HepG2 (cell line): ENCODE results near the gene GGA1. TPM values are rescaled to one million over a fixed set of nuclear protein-coding genes. Genes with fewer than 3 reads are reported as not detected.

ENCODE experiments used
- AGO2 ChIP-seq: fragments of 200-400 bp; formaldehyde crosslinking; optimal IDR thresholded peaks from 2 replicates; pipeline ENCODE3; 2017; ENCODE audit warnings: mild to moderate bottlenecking, low read depth, low read length, moderate library complexity
- BORCS8-MEF2B ChIP-seq: sonication (generic); formaldehyde crosslinking; IDR thresholded peaks from 2 replicates; pipeline ENCODE4 v1.8.0; 2022; ENCODE audit warnings: mild to moderate bottlenecking, missing genetic modification reagents
- CREB1 ChIP-seq, 2 experiments: fragments of 450-650 bp in 1 of 2; IDR thresholded peaks; 2 replicates each; pipeline ENCODE4 v1.6.1; 2016 to 2017; ENCODE audit warnings: control low read depth in 1 of 2, mild to moderate bottlenecking in 1 of 2, missing compliant biosample characterization in 1 of 2, missing genetic modification characterization in 1 of 2
- EZH2 ChIP-seq: conservative IDR thresholded peaks from 2 replicates; pipeline ENCODE4 v1.6.1; 2012; ENCODE audit warnings: mild to moderate bottlenecking, low read depth, low read length, moderate library complexity
- FOSL1 ChIP-seq: sonication (generic); formaldehyde crosslinking; IDR thresholded peaks from 2 replicates; pipeline ENCODE4 v1.9.0; 2021; ENCODE audit warnings: missing genetic modification reagents, borderline replicate concordance
- FOXK2 ChIP-seq: fragments of 450-650 bp; IDR thresholded peaks from 2 replicates; pipeline ENCODE4 v1.6.1; 2016
- KDM5B ChIP-seq: sonication (generic); formaldehyde crosslinking; IDR thresholded peaks from 2 replicates; pipeline ENCODE4 v1.4.0; 2020; ENCODE audit warnings: missing genetic modification reagents, mild to moderate bottlenecking, borderline replicate concordance
- KLF9 ChIP-seq: IDR thresholded peaks from 2 replicates; pipeline ENCODE4 v1.6.1; 2016; ENCODE audit warnings: low read depth
- MYC ChIP-seq: sonication (generic); formaldehyde crosslinking; IDR thresholded peaks from 2 replicates; pipeline ENCODE4 v1.9.0; 2021; ENCODE audit warnings: missing genetic modification reagents, borderline replicate concordance
- NPAS2 ChIP-seq: sonication (generic); formaldehyde crosslinking; IDR thresholded peaks from 2 replicates; pipeline ENCODE4 v1.8.0; 2022; ENCODE audit warnings: mild to moderate bottlenecking, missing genetic modification reagents, borderline replicate concordance
- POGZ ChIP-seq: sonication (generic); formaldehyde crosslinking; IDR thresholded peaks from 2 replicates; pipeline ENCODE4 v1.4.0; 2020; ENCODE audit warnings: mild to moderate bottlenecking, missing genetic modification reagents
- ZBTB20 ChIP-seq: sonication (generic); formaldehyde crosslinking; IDR thresholded peaks from 2 replicates; pipeline ENCODE4 v1.8.1; 2023; ENCODE audit warnings: missing genetic modification reagents, low read depth, mild to moderate bottlenecking, borderline replicate concordance
- ZIK1 ChIP-seq: sonication (generic); formaldehyde crosslinking; IDR thresholded peaks from 2 replicates; pipeline ENCODE4 v1.5.0; 2020; ENCODE audit warnings: mild to moderate bottlenecking, low read depth, missing genetic modification reagents, borderline replicate concordance
- ZNF501 ChIP-seq: sonication (generic); formaldehyde crosslinking; IDR thresholded peaks from 2 replicates; pipeline ENCODE4 v1.5.1; 2020; ENCODE audit warnings: mild to moderate bottlenecking, moderate library complexity, missing genetic modification reagents
- polyA plus RNA-seq, 8 experiments: library from polyadenylated mRNA; depleted of rRNA in 3 of 8; stranded (reverse) in 7 of 8; unstranded in 1 of 8; fragments of >200 nt; fragmentation: Illumina TruSeq in 4 of 8; extraction: Trizol in 4 of 8; gene quantifications; 2 replicates each; pipeline versions ENCODE4 v1.2.1 to v1.2.3, GENCODE V29; 2011 to 2016; ENCODE audit warnings: low read depth in 4 of 8, missing spikeins in 1 of 8, mixed read lengths in 1 of 8; ENCODE audit not compliant: insufficient read depth in 1 of 8
- total RNA-seq, 5 experiments: library from RNA; depleted of rRNA; stranded (reverse); fragments of >200 nt; fragmentation: Illumina TruSeq; extraction: Trizol; gene quantifications; 2 replicates each; pipeline ENCODE4 v1.2.3, GENCODE V29; 2016; ENCODE audit warnings: low read depth in 1 of 5
- TF ChIP-seq, protein P1 (sequence below): sonication (generic); formaldehyde crosslinking; IDR thresholded peaks from 2 replicates; pipeline ENCODE4 v1.8.1; 2023; ENCODE audit warnings: mild to moderate bottlenecking, inconsistent platforms, moderate library complexity, missing genetic modification reagents, borderline replicate concordance
- TF ChIP-seq, protein P2 (sequence below): sonication (generic); formaldehyde crosslinking; IDR thresholded peaks from 2 replicates; pipeline ENCODE4 v1.4.0; 2020; ENCODE audit warnings: mild to moderate bottlenecking, missing genetic modification reagents
- TF ChIP-seq, protein P3 (sequence below): sonication (generic); formaldehyde crosslinking; IDR thresholded peaks from 2 replicates; pipeline ENCODE4 v1.4.0; 2020; ENCODE audit warnings: missing genetic modification reagents
- TF ChIP-seq, protein P4 (sequence below): sonication (generic); formaldehyde crosslinking; IDR thresholded peaks from 2 replicates; pipeline ENCODE4 v1.5.0; 2020; ENCODE audit warnings: mild to moderate bottlenecking, missing genetic modification reagents, borderline replicate concordance
- TF ChIP-seq, protein P5 (sequence below): sonication (generic); formaldehyde crosslinking; IDR thresholded peaks from 2 replicates; pipeline ENCODE4 v1.8.0; 2022; ENCODE audit warnings: mild to moderate bottlenecking, missing genetic modification reagents

The GGA1 gene
- total and polyA plus RNA-seq, 2 of the 13 experiments (the other 11 are each of a cell fraction or from before 2014, with no cell fraction given): 29.1 to 87.2 TPM

DNA sequence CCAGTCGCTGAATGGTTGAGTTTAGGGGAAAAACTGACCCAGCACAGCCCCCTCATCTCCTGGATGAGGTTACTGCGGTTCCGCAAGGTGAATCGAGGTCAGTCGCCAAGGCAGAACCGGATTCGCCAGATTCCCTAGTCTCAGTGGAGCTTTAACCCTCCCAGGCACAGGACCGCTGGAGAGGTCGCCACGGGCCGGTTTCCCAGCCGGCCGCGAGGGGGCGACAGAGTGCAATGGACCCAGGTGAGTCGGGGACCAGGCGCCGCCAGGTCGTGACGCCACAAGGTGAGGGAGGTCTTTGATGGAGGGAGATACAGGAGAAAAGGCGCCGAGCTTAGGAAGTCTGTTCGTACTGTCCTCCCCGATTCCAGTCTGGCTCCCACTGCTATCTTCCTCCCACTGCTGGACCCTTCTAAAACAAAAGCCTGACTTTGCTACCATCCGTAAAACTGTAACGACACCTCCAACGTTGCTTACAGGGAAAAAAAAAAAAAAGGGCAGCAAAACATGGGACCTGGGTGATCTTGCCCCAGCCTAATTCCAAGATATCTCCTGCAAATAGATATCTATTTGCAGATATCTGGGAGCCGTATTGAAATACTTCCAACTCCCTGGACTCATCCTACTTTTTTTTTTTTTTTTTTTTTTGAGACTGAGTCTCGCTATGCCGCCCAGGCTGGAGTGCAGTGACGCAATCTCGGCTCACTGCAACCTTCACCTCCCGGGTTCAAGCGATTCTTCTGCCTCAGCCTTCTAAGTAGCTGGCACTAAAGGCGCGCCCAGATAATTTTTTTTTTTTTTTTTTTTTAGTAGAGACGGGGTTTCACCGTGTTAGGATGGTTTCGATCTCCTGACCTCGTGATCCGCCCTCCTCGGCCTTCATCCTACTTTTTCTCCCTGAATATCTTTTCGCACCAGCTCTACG lies 1.4 kb upstream of the GGA1 start (continued):
- TF ChIP-seq AGO2: no peak
- no peak for TF ChIP-seq FOSL1 (CRISPR knock-in tag)
- TF ChIP-seq, protein P1, sequence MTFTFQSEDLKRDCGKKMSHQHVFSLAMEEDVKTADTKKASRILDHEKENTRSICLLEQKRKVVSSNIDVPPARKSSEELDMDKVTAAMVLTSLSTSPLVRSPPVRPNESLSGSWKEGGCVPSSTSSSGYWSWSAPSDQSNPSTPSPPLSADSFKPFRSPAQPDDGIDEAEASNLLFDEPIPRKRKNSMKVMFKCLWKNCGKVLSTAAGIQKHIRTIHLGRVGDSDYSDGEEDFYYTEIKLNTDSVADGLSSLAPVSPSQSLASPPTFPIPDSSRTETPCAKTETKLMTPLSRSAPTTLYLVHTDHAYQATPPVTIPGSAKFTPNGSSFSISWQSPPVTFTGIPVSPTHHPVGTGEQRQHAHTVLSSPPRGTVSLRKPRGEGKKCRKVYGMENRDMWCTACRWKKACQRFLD (CRISPR knock-in tag): no peak
- no peak; the same call in 1 of the 2 replicates for TF ChIP-seq CREB1 (IDR thresholded peaks at IDR 0.05)
- TF ChIP-seq CREB1 (CRISPR knock-in tag; IDR thresholded peaks at IDR 0.05): peak; percentile 66
- TF ChIP-seq ZIK1: no peak
- TF ChIP-seq KLF9 (CRISPR knock-in tag): no peak
- TF ChIP-seq, protein P2, sequence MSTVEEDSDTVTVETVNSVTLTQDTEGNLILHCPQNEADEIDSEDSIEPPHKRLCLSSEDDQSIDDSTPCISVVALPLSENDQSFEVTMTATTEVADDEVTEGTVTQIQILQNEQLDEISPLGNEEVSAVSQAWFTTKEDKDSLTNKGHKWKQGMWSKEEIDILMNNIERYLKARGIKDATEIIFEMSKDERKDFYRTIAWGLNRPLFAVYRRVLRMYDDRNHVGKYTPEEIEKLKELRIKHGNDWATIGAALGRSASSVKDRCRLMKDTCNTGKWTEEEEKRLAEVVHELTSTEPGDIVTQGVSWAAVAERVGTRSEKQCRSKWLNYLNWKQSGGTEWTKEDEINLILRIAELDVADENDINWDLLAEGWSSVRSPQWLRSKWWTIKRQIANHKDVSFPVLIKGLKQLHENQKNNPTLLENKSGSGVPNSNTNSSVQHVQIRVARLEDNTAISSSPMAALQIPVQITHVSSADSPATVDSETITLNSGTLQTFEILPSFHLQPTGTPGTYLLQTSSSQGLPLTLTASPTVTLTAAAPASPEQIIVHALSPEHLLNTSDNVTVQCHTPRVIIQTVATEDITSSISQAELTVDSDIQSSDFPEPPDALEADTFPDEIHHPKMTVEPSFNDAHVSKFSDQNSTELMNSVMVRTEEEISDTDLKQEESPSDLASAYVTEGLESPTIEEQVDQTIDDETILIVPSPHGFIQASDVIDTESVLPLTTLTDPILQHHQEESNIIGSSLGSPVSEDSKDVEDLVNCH: no peak
- TF ChIP-seq, protein P3, sequence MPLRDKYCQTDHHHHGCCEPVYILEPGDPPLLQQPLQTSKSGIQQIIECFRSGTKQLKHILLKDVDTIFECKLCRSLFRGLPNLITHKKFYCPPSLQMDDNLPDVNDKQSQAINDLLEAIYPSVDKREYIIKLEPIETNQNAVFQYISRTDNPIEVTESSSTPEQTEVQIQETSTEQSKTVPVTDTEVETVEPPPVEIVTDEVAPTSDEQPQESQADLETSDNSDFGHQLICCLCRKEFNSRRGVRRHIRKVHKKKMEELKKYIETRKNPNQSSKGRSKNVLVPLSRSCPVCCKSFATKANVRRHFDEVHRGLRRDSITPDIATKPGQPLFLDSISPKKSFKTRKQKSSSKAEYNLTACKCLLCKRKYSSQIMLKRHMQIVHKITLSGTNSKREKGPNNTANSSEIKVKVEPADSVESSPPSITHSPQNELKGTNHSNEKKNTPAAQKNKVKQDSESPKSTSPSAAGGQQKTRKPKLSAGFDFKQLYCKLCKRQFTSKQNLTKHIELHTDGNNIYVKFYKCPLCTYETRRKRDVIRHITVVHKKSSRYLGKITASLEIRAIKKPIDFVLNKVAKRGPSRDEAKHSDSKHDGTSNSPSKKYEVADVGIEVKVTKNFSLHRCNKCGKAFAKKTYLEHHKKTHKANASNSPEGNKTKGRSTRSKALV (CRISPR knock-in tag): no peak
- TF ChIP-seq NPAS2 (CRISPR knock-in tag): no peak
- 0 out of 2 replicates have a peak, but pooled peaks have one; percentile 21 for TF ChIP-seq ZBTB20
- no peak for TF ChIP-seq EZH2
- TF ChIP-seq MYC (CRISPR knock-in tag): peak; percentile 60; the same call in 1 of the 2 replicates
- TF ChIP-seq FOXK2: no peak
- no peak for TF ChIP-seq POGZ
- no peak for TF ChIP-seq BORCS8-MEF2B (CRISPR knock-in tag)
- TF ChIP-seq, protein P4, sequence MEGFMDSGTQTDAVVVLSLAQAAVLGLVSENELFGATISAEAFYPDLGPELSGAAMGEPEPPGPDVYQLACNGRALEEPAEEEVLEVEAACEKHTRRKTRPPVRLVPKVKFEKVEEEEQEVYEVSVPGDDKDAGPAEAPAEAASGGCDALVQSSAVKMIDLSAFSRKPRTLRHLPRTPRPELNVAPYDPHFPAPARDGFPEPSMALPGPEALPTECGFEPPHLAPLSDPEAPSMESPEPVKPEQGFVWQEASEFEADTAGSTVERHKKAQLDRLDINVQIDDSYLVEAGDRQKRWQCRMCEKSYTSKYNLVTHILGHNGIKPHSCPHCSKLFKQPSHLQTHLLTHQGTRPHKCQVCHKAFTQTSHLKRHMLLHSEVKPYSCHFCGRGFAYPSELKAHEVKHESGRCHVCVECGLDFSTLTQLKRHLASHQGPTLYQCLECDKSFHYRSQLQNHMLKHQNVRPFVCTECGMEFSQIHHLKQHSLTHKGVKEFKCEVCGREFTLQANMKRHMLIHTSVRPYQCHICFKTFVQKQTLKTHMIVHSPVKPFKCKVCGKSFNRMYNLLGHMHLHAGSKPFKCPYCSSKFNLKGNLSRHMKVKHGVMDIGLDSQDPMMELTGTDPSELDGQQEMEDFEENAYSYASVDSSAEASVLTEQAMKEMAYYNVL: no peak
- TF ChIP-seq, protein P5, sequence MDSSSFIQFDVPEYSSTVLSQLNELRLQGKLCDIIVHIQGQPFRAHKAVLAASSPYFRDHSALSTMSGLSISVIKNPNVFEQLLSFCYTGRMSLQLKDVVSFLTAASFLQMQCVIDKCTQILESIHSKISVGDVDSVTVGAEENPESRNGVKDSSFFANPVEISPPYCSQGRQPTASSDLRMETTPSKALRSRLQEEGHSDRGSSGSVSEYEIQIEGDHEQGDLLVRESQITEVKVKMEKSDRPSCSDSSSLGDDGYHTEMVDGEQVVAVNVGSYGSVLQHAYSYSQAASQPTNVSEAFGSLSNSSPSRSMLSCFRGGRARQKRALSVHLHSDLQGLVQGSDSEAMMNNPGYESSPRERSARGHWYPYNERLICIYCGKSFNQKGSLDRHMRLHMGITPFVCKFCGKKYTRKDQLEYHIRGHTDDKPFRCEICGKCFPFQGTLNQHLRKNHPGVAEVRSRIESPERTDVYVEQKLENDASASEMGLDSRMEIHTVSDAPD (CRISPR knock-in tag): 0 out of 2 replicates have a peak, but pooled peaks have one; percentile 26
- no peak for TF ChIP-seq KDM5B (CRISPR knock-in tag)
- TF ChIP-seq ZNF501: no peak
